GM12801 (cell line): ENCODE results near the gene OBSCN.

ENCODE experiments used
- TF ChIP-seq, protein P1 (sequence below): IDR thresholded peaks from one replicate; pipeline ENCODE4 v1.5.1; 2011; ENCODE audit warnings: control low read depth; ENCODE audit not compliant: insufficient read length; ENCODE audit errors: extremely low read depth

Gene OBSCN

DNA sequence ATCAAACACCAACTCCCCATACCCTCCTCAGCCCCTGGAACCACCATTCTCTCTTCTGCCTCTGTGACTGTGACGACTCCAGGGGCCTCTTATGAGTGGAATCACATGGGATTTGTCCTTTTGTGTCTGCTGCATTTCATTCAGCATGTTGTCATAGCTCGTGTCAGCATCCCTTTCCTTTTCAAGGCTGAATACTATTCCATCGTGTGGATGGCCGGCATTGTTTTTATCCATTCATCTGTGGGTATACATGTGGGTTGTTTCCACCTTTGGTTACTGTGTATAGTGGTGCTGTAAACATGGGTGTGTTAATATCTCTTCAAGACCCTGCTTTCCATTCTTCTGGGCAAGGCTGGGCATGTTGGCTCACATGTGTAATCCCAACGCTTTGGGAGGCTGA is 17.1 kb upstream of the OBSCN start:
- TF ChIP-seq, protein P1, sequence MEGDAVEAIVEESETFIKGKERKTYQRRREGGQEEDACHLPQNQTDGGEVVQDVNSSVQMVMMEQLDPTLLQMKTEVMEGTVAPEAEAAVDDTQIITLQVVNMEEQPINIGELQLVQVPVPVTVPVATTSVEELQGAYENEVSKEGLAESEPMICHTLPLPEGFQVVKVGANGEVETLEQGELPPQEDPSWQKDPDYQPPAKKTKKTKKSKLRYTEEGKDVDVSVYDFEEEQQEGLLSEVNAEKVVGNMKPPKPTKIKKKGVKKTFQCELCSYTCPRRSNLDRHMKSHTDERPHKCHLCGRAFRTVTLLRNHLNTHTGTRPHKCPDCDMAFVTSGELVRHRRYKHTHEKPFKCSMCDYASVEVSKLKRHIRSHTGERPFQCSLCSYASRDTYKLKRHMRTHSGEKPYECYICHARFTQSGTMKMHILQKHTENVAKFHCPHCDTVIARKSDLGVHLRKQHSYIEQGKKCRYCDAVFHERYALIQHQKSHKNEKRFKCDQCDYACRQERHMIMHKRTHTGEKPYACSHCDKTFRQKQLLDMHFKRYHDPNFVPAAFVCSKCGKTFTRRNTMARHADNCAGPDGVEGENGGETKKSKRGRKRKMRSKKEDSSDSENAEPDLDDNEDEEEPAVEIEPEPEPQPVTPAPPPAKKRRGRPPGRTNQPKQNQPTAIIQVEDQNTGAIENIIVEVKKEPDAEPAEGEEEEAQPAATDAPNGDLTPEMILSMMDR: no peak

- TF ChIP-seq, protein P1: no peak
These were observed 13.4 kb upstream of the OBSCN start for GRCh38 chr1:228194436-228194835.

GRCh38 chr1:228194921-228195812 is 12.7 kb upstream of the OBSCN start:
- TF ChIP-seq, protein P1: no peak

- TF ChIP-seq, protein P1: no peak
These were observed 10.2 kb upstream of the OBSCN start for GRCh38 chr1:228197555-228198147.

- TF ChIP-seq, protein P1: no peak
These were observed 8.8 kb upstream of the OBSCN start for GRCh38 chr1:228198977-228199590.

GRCh38 chr1:228204958-228205357 is 2.9 kb upstream of the OBSCN start:
- TF ChIP-seq, protein P1: no peak
